H1 (cell line): ENCODE results near the gene INCENP. TPM values are rescaled to one million over a fixed set of nuclear protein-coding genes. Genes with fewer than 3 reads are reported as not detected.

Experiments
- CTCF ChIA-PET: fragments of 300-600 bp; sonication (Branson Sonifier 250); formaldehyde crosslinking; loops from one replicate; lab custom pipeline; 2021; ENCODE audit not compliant: partially characterized antibody; lab: Charles Lee
- POLR2A ChIA-PET: fragments of 300-600 bp; sonication (Branson Sonifier 250); formaldehyde crosslinking; loops from one replicate; lab custom pipeline; 2021; ENCODE audit warnings: inconsistent platforms; ENCODE audit not compliant: partially characterized antibody; lab: Charles Lee
- DNase-seq, 2 experiments: peaks; one replicate each; pipeline versions ENCODE4 v3.0.0 to v3.0.0-alpha.2; 2010 to 2022; ENCODE audit warnings: low spot score in 2 of 2, low read depth in 1 of 2, mixed read lengths in 1 of 2
- FAIRE-seq: peaks from 2 replicates; lab custom pipeline; 2011; peaks lifted over from hg19 to GRCh38; lab: Jason Lieb, UNC
- H2AFZ ChIP-seq: 2 replicates; pipeline ENCODE4 v1.8.1; 2012; ENCODE audit warnings: low read length, inconsistent platforms
- H2AK5ac ChIP-seq: 2 replicates; pipeline ENCODE4 v1.6.1; 2013; ENCODE audit warnings: low read depth, low read length
- H2BK120ac ChIP-seq: replicated peaks from 2 replicates; pipeline ENCODE3; 2013; ENCODE audit warnings: low read depth, low read length, inconsistent platforms
- H2BK12ac ChIP-seq: 2 replicates; pipeline ENCODE4 v1.6.1; 2013; ENCODE audit warnings: low read depth, low read length
- H2BK15ac ChIP-seq: 2 replicates; pipeline ENCODE4 v1.6.1; 2013; ENCODE audit warnings: low read length
- H2BK20ac ChIP-seq: 2 replicates; pipeline ENCODE4 v1.6.1; 2013; ENCODE audit warnings: low read length
- H2BK5ac ChIP-seq: 2 replicates; pipeline ENCODE4 v1.6.1; 2013; ENCODE audit warnings: low read depth, low read length
- H3K14ac ChIP-seq: 2 replicates; pipeline ENCODE4 v1.6.1; 2013; ENCODE audit warnings: inconsistent platforms; ENCODE audit not compliant: insufficient read length
- H3K18ac ChIP-seq: 2 replicates; pipeline ENCODE4 v1.6.1; 2013; ENCODE audit warnings: low read length; ENCODE audit errors: extremely low read depth
- H3K23ac ChIP-seq: 2 replicates; pipeline ENCODE4 v1.6.1; 2013; ENCODE audit warnings: inconsistent platforms; ENCODE audit not compliant: insufficient read length
- H3K23me2 ChIP-seq: 2 replicates; pipeline ENCODE4 v1.6.1; 2013; ENCODE audit warnings: low read depth, low read length
- H3K27ac ChIP-seq: 2 replicates; pipeline ENCODE4 v1.6.1; 2011; ENCODE audit warnings: low read depth, low read length, inconsistent platforms
- H3K27me3 ChIP-seq, 4 experiments: replicated peaks in 1 of 4; 1 replicate in 1 of 4; 2 replicates in 3 of 4; pipeline versions ENCODE4 v1.6.1 to v1.8.1; 2011 to 2013; ENCODE audit warnings: low read length in 3 of 4, mild to moderate bottlenecking in 3 of 4, inconsistent platforms in 2 of 4, mixed read lengths in 2 of 4, moderate library complexity in 1 of 4; ENCODE audit not compliant: control insufficient read depth in 3 of 4, insufficient read depth in 3 of 4; ENCODE audit errors: extremely low read depth in 1 of 4
- H3K36me3 ChIP-seq, 4 experiments: 2 replicates each; pipeline versions ENCODE4 v1.6.1 to v1.8.1; 2011 to 2013; ENCODE audit warnings: mild to moderate bottlenecking in 4 of 4, low read length in 3 of 4, moderate library complexity in 2 of 4, control low read depth in 1 of 4, inconsistent platforms in 1 of 4; ENCODE audit not compliant: insufficient read depth in 4 of 4, control insufficient read depth in 2 of 4
- H3K4ac ChIP-seq: replicated peaks from 2 replicates; pipeline ENCODE3; 2013; ENCODE audit warnings: low read length, low read depth, mixed read lengths, inconsistent platforms; ENCODE audit not compliant: insufficient read length
- H3K4me1 ChIP-seq, 4 experiments: replicated peaks in 1 of 4; 1 replicate in 1 of 4; 2 replicates in 3 of 4; pipeline versions ENCODE4 v1.6.1 to v1.8.1; 2011 to 2013; ENCODE audit warnings: low read length in 3 of 4, inconsistent platforms in 2 of 4, mixed read lengths in 1 of 4; ENCODE audit not compliant: insufficient read depth in 4 of 4, control insufficient read depth in 3 of 4
- H3K4me2 ChIP-seq, 2 experiments: 2 replicates each; pipeline versions ENCODE4 v1.6.1 to v1.8.1; 2011 to 2013; ENCODE audit warnings: low read depth in 2 of 2, low read length in 2 of 2, control low read depth in 1 of 2, inconsistent platforms in 1 of 2, mild to moderate bottlenecking in 1 of 2; ENCODE audit not compliant: insufficient read depth in 1 of 2
- H3K4me3 ChIP-seq, 4 experiments: fragments of 200-600, 300-600 bp in 1 of 4; sonication (generic), shearing (Covaris generic), sonication (Bioruptor Twin) in 1 of 4; 2 replicates each; pipeline versions ENCODE4 v1.5.1 to v1.8.1; 2011 to 2016; ENCODE audit warnings: low read length in 4 of 4, low read depth in 3 of 4, control low read depth in 2 of 4, inconsistent platforms in 2 of 4, mild to moderate bottlenecking in 2 of 4, mixed read lengths in 1 of 4, moderate library complexity in 1 of 4; ENCODE audit not compliant: insufficient read depth in 2 of 4; ENCODE audit errors: extremely low read depth in 1 of 4
- H3K56ac ChIP-seq: replicated peaks from 2 replicates; pipeline ENCODE3; 2013; ENCODE audit warnings: low read depth, mild to moderate bottlenecking, mixed read lengths, low read length, inconsistent platforms; ENCODE audit not compliant: insufficient read length
- H3K79me1 ChIP-seq: 2 replicates; pipeline ENCODE4 v1.6.1; 2013; ENCODE audit warnings: low read depth, low read length, control low read depth
- H3K79me2 ChIP-seq, 2 experiments: 2 replicates each; pipeline versions ENCODE4 v1.6.1 to v1.8.1; 2012 to 2013; ENCODE audit warnings: low read length in 2 of 2, mild to moderate bottlenecking in 2 of 2, inconsistent platforms in 1 of 2; ENCODE audit not compliant: insufficient read depth in 2 of 2, control insufficient read depth in 1 of 2
- H3K9ac ChIP-seq, 4 experiments: replicated peaks in 1 of 4; 1 replicate in 1 of 4; 2 replicates in 3 of 4; pipeline versions ENCODE4 v1.6.1 to v1.8.1; 2011 to 2013; ENCODE audit warnings: low read depth in 3 of 4, low read length in 3 of 4, control low read depth in 2 of 4, mild to moderate bottlenecking in 2 of 4, moderate library complexity in 2 of 4, inconsistent platforms in 1 of 4; ENCODE audit errors: extremely low read depth in 1 of 4
- H3K9me3 ChIP-seq, 2 experiments: 2 replicates each; pipeline versions ENCODE4 v1.6.1 to v1.8.1; 2012 to 2013; ENCODE audit warnings: mild to moderate bottlenecking in 2 of 2, moderate library complexity in 2 of 2, control low read depth in 1 of 2, inconsistent platforms in 1 of 2, low read depth in 1 of 2, low read length in 1 of 2, mixed read lengths in 1 of 2; ENCODE audit not compliant: insufficient read depth in 2 of 2
- H4K20me1 ChIP-seq, 2 experiments: replicated peaks in 1 of 2; 2 replicates each; pipeline versions ENCODE3 to v1.8.1; 2011 to 2013; ENCODE audit warnings: inconsistent platforms in 2 of 2, low read length in 2 of 2, mild to moderate bottlenecking in 1 of 2; ENCODE audit not compliant: insufficient read depth in 2 of 2, control insufficient read depth in 1 of 2
- H4K5ac ChIP-seq: 2 replicates; pipeline ENCODE4 v1.6.1; 2013; ENCODE audit warnings: low read length, low read depth, mixed read lengths, inconsistent platforms; ENCODE audit not compliant: insufficient read length
- H4K8ac ChIP-seq: 2 replicates; pipeline ENCODE4 v1.8.0; 2013; ENCODE audit warnings: mild to moderate bottlenecking, moderate library complexity, low read length, inconsistent platforms; ENCODE audit not compliant: insufficient read depth; ENCODE audit errors: extremely low read depth
- H4K91ac ChIP-seq: replicated peaks from 2 replicates; pipeline ENCODE3; 2013; ENCODE audit warnings: low read length, mixed read lengths, inconsistent platforms; ENCODE audit not compliant: insufficient read length
- GABPA ChIP-seq: IDR thresholded peaks from 2 replicates; pipeline ENCODE4 v1.6.1; 2011; ENCODE audit warnings: mild to moderate bottlenecking, low read length, moderate library complexity, borderline replicate concordance; ENCODE audit not compliant: insufficient read depth
- PHF8 ChIP-seq: fragments of 200-600 bp; sonication (generic); conservative IDR thresholded peaks from 2 replicates; pipeline ENCODE4 v1.7.1; 2012; ENCODE audit warnings: low read depth, mild to moderate bottlenecking, inconsistent platforms, low read length, moderate library complexity
- WGBS, 2 experiments: shearing (Covaris generic) in 1 of 2; methylation state at CpG; one replicate each; pipeline versions ENCODE4 v1.1.6 to v1.1.7; 2013 to 2015; ENCODE audit warnings: low lambda C conversion rate in 2 of 2, mixed read lengths in 2 of 2, inconsistent platforms in 1 of 2, low coverage in 1 of 2, missing lambda C conversion rate in 1 of 2; ENCODE audit not compliant: insufficient replicate concordance in 2 of 2, insufficient coverage in 1 of 2, insufficient read length in 1 of 2; ENCODE audit errors: extremely low coverage in 1 of 2, missing lambda C conversion rate in 1 of 2; 5-methylcytosine and 5-hydroxymethylcytosine counted together
- polyA plus RNA-seq, 7 experiments: library from polyadenylated mRNA; depleted of rRNA in 3 of 7; stranded (reverse) in 5 of 7; unstranded in 2 of 7; fragments of >200 nt in 5 of 7; fragments of 200-250 nt in 2 of 7; gene quantifications; 1 replicate in 5 of 7; 2 replicates in 1 of 7; 4 replicates in 1 of 7; pipeline versions ENCODE4 v1.2.1 to v1.2.3, GENCODE V29; 2011 to 2013; ENCODE audit warnings: missing spikeins in 2 of 7, mixed read lengths in 2 of 7
- total RNA-seq: library from RNA; stranded (reverse); fragmentation: NEBNext Ultra II Directional; extraction: Animal tissue kit (Norgen Biotek cat#: 25700); gene quantifications from 2 replicates; pipeline ENCODE4 v1.2.1, GENCODE V29; 2021

Gene INCENP
- total and polyA plus RNA-seq, 2 of the 8 experiments (the other 6 are each of a cell fraction or from before 2014, with no cell fraction given) = 25.4 to 132 TPM

DNA sequence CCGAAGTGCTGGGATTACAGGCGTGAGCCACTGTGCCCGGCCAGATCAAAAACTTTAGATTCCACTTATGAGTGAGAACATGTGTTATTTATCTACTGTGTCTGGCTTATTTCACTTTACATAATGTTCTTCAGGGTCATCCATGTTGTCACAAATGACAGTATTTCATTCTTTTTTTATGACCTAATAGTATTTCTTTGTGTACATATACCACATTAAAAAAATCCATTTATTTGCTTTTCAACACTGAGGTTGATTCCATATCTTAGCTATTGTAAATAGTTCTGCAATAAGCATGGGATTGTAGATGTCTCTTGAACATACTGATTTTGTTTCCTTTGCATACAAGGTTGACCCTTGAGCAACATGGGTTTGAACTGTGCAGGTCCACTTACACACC, 53.0 kb downstream of the INCENP start:
- no peak overlapping the region for H3K27ac ChIP-seq
- no peaks in the 10 kb centered on the region for H3K23me2 ChIP-seq
- H4K91ac ChIP-seq = no peak overlapping the region
- H3K4me1 ChIP-seq = no peaks in the 10 kb centered on the region
- no peak overlapping the region for H2BK15ac ChIP-seq
- DNase-seq (no peak), FAIRE-seq (no peak)
- CTCF ChIA-PET = no interaction called here
- no peak overlapping the region for H3K56ac ChIP-seq
- no peaks in the 10 kb centered on the region for H3K79me2 ChIP-seq
- no peaks in the 10 kb centered on the region for H3K36me3 ChIP-seq
- no peak overlapping the region for H2BK5ac ChIP-seq
- H2BK12ac ChIP-seq = no peak overlapping the region
- H4K8ac ChIP-seq = no peak overlapping the region
- TF ChIP-seq GABPA = no peak
- no peak for TF ChIP-seq PHF8
- POLR2A ChIA-PET = no interaction called here
- no peaks in the 10 kb centered on the region for H4K20me1 ChIP-seq
- no peak overlapping the region for H4K5ac ChIP-seq
- no peak overlapping the region for H2AFZ ChIP-seq
- H3K4ac ChIP-seq = no peak overlapping the region
- no peaks in the 10 kb centered on the region for H3K9me3 ChIP-seq
- H2AK5ac ChIP-seq = no peak overlapping the region
- no peaks in the 10 kb centered on the region for H3K79me1 ChIP-seq
- no peak overlapping the region for H2BK20ac ChIP-seq
- H3K27me3 ChIP-seq = no peaks in the 10 kb centered on the region
- no peak overlapping the region for H3K14ac ChIP-seq
- no peak overlapping the region for H3K4me3 ChIP-seq
- H3K18ac ChIP-seq = no peak overlapping the region
- H2BK120ac ChIP-seq = no peak overlapping the region
- no peak overlapping the region for H3K4me2 ChIP-seq
- H3K23ac ChIP-seq = no peak overlapping the region
- 86% methylated on average over 3 of the region's 3 CpGs; no CpG with 5 or more reads in 1 of the 2 experiments for WGBS, 2 experiments
- peak overlapping the region in 1 of 4 experiments; percentile 34; a peak in 1 of 7 replicates for H3K9ac ChIP-seq
